ENCODE data around the gene BMERB1.

BMERB1 gene

GRCh38 chr16:15611610-15612009 is 177.2 kb downstream of the BMERB1 start:
- no peak for TF ChIP-seq POLR2A (IDR thresholded peaks at IDR 0.05; ENCODE audit: extremely low read depth, insufficient read length)
- no peak for TF ChIP-seq MAX (IDR thresholded peaks at IDR 0.05; ENCODE audit: low read depth, low read length)
- no peak for TF ChIP-seq CTCF (IDR thresholded peaks at IDR 0.05; ENCODE audit: low read depth, low read length)
- no peak for TF ChIP-seq MYC (IDR thresholded peaks at IDR 0.05; ENCODE audit: low read depth, low read length)
- no peak overlapping the region for H3K4me3 ChIP-seq (ENCODE audit: low read depth, low read length)
- no peak for DNase-seq (ENCODE audit: low read depth)

GRCh38 chr16:15613676-15614075 is 179.3 kb downstream of the BMERB1 start:
- no peak overlapping the region for H3K4me3 ChIP-seq (ENCODE audit: low read depth, low read length)
- TF ChIP-seq MAX (IDR thresholded peaks at IDR 0.05; ENCODE audit: low read depth, low read length): no peak
- TF ChIP-seq POLR2A (IDR thresholded peaks at IDR 0.05; ENCODE audit: extremely low read depth, insufficient read length): no peak
- no peak for TF ChIP-seq MYC (IDR thresholded peaks at IDR 0.05; ENCODE audit: low read depth, low read length)
- no peak for TF ChIP-seq CTCF (IDR thresholded peaks at IDR 0.05; ENCODE audit: low read depth, low read length)
- no peak for DNase-seq (ENCODE audit: low read depth)

GRCh38 chr16:15616012-15616411 is 181.6 kb downstream of the BMERB1 start:
- TF ChIP-seq POLR2A (IDR thresholded peaks at IDR 0.05; ENCODE audit: extremely low read depth, insufficient read length): no peak
- TF ChIP-seq MYC (IDR thresholded peaks at IDR 0.05; ENCODE audit: low read depth, low read length): no peak
- no peak for TF ChIP-seq CTCF (IDR thresholded peaks at IDR 0.05; ENCODE audit: low read depth, low read length)
- TF ChIP-seq MAX (IDR thresholded peaks at IDR 0.05; ENCODE audit: low read depth, low read length): no peak
- H3K4me3 ChIP-seq (ENCODE audit: low read depth, low read length): no peak overlapping the region
- DNase-seq (ENCODE audit: low read depth): no peak

- no peak for DNase-seq (ENCODE audit: low read depth)
- no peak overlapping the region for H3K4me3 ChIP-seq (ENCODE audit: low read depth, low read length)
- TF ChIP-seq MAX (IDR thresholded peaks at IDR 0.05; ENCODE audit: low read depth, low read length): no peak
- no peak for TF ChIP-seq MYC (IDR thresholded peaks at IDR 0.05; ENCODE audit: low read depth, low read length)
- TF ChIP-seq POLR2A (IDR thresholded peaks at IDR 0.05; ENCODE audit: extremely low read depth, insufficient read length): no peak
- no peak for TF ChIP-seq CTCF (IDR thresholded peaks at IDR 0.05; ENCODE audit: low read depth, low read length)
These were observed 182.2 kb downstream of the BMERB1 start for GRCh38 chr16:15616475-15617165.

GRCh38 chr16:15617901-15618300 is 183.5 kb downstream of the BMERB1 start:
- H3K4me3 ChIP-seq (ENCODE audit: low read depth, low read length): no peak overlapping the region
- TF ChIP-seq MYC (IDR thresholded peaks at IDR 0.05; ENCODE audit: low read depth, low read length) (no peak), MAX (IDR thresholded peaks at IDR 0.05; ENCODE audit: low read depth, low read length) (no peak)
- DNase-seq (ENCODE audit: low read depth): no peak

GRCh38 chr16:15618392-15618791 is 184.0 kb downstream of the BMERB1 start:
- DNase-seq (ENCODE audit: low read depth): no peak
- TF ChIP-seq CTCF (IDR thresholded peaks at IDR 0.05; ENCODE audit: low read depth, low read length) (no peak), MAX (IDR thresholded peaks at IDR 0.05; ENCODE audit: low read depth, low read length) (no peak), POLR2A (IDR thresholded peaks at IDR 0.05; ENCODE audit: extremely low read depth, insufficient read length) (no peak), MYC (IDR thresholded peaks at IDR 0.05; ENCODE audit: low read depth, low read length) (no peak)
- H3K4me3 ChIP-seq (ENCODE audit: low read depth, low read length): no peak overlapping the region

Data from NB4 (cell line).